A549 (cell line): ENCODE measurements around the gene ACAD11. TPM values are rescaled to one million over a fixed set of nuclear protein-coding genes. Genes with fewer than 3 reads are reported as not detected.

ENCODE experiments used
- ATAC-seq, 2 experiments: fragments of 200-7000 bp in 1 of 2; fragments of >200 bp in 1 of 2; cut with Nextera tagmentation in 1 of 2; cut with Tn5 transposase in 1 of 2; 3 replicates each; pipeline versions ENCODE4 v1.8.0 to v1.9.1; 2018 to 2020; ENCODE audit warnings: mild to moderate bottlenecking in 1 of 2, moderate library complexity in 1 of 2
- CTCF ChIA-PET: fragments of 300-600 bp; sonication (Branson Sonifier 250); formaldehyde crosslinking; extraction: SDS; loops from one replicate; lab custom pipeline; 2021; ENCODE audit warnings: antibody characterized with exemption, inconsistent platforms; lab: Yijun Ruan, JAX
- POLR2A ChIA-PET: fragments of 350-600 bp; formaldehyde crosslinking; extraction: SDS; loops from one replicate; lab custom pipeline; 2021; ENCODE audit warnings: antibody characterized with exemption, inconsistent platforms; lab: Yijun Ruan, JAX
- DNase-seq, 2 experiments: peaks; one replicate each; pipeline versions ENCODE4 v3.0.0 to v3.0.0-alpha.2; 2011 to 2016; ENCODE audit warnings: low read depth in 1 of 2, low spot score in 1 of 2
- FAIRE-seq: peaks from 2 replicates; lab custom pipeline; 2011; peaks lifted over from hg19 to GRCh38; lab: Jason Lieb, UNC
- H3K27ac ChIP-seq, 2 experiments: fragments of >200 bp; sonication (Bioruptor Twin); formaldehyde crosslinking; 3 replicates each; pipeline ENCODE4 v1.5.1; 2016 to 2017
- H3K4me1 ChIP-seq: fragments of >200 bp; sonication (Bioruptor Twin); formaldehyde crosslinking; 3 replicates; pipeline ENCODE4 v1.6.1; 2016
- H3K4me2 ChIP-seq: fragments of >200 bp; sonication (Bioruptor Twin); formaldehyde crosslinking; 3 replicates; pipeline ENCODE4 v1.6.1; 2016
- H3K4me3 ChIP-seq: fragments of >200 bp; sonication (Bioruptor Twin); formaldehyde crosslinking; 3 replicates; pipeline ENCODE4 v1.5.1; 2016
- H3K9me3 ChIP-seq: fragments of >200 bp; sonication (Bioruptor Twin); formaldehyde crosslinking; 3 replicates; pipeline ENCODE4 v1.6.1; 2016
- ATOH8 ChIP-seq: fragments of 250-450 bp; sonication (Bioruptor Pico); IDR thresholded peaks from 2 replicates; pipeline ENCODE4 v1.5.0; 2020; ENCODE audit warnings: low read depth, mild to moderate bottlenecking, moderate library complexity
- CBX8 ChIP-seq: fragments of 200-600 bp; sonication (generic); IDR thresholded peaks from 2 replicates; pipeline ENCODE4 v1.6.1; 2016
- EHF ChIP-seq: fragments of 250-450 bp; sonication (Bioruptor Pico); IDR thresholded peaks from 2 replicates; pipeline ENCODE4 v1.5.0; 2020; ENCODE audit warnings: mild to moderate bottlenecking
- EHMT2 ChIP-seq: fragments of 200-600 bp; sonication (generic); IDR thresholded peaks from 2 replicates; pipeline ENCODE4 v1.6.1; 2016; ENCODE audit warnings: antibody characterized with exemption, low read depth, mild to moderate bottlenecking, moderate library complexity
- EP300 ChIP-seq, 2 experiments: fragments of >200 bp; sonication (Bioruptor Twin); formaldehyde crosslinking; IDR thresholded peaks; 2 replicates in 1 of 2; 3 replicates in 1 of 2; pipeline ENCODE4 v1.6.1; 2016 to 2017
- FOSL2 ChIP-seq, 2 experiments: fragments of 450-650 bp in 1 of 2; fragments of >200 bp in 1 of 2; sonication (Bioruptor Twin) in 1 of 2; formaldehyde crosslinking; IDR thresholded peaks; 2 replicates each; pipeline versions ENCODE4 v1.5.0 to v1.6.1; 2016 to 2020; ENCODE audit warnings: mild to moderate bottlenecking in 1 of 2, moderate library complexity in 1 of 2
- HEYL ChIP-seq: fragments of 250-450 bp; sonication (Bioruptor Pico); IDR thresholded peaks from 2 replicates; pipeline ENCODE4 v1.8.0; 2021; ENCODE audit warnings: mild to moderate bottlenecking, moderate library complexity
- HMGXB4 ChIP-seq: fragments of 250-450 bp; sonication (Bioruptor Pico); IDR thresholded peaks from 2 replicates; pipeline ENCODE4 v1.5.0; 2021; ENCODE audit warnings: mild to moderate bottlenecking, moderate library complexity, borderline replicate concordance
- HOXB5 ChIP-seq: fragments of 250-450 bp; sonication (Bioruptor Pico); IDR thresholded peaks from 2 replicates; pipeline ENCODE4 v1.5.0; 2020; ENCODE audit warnings: mild to moderate bottlenecking, moderate library complexity
- JUNB ChIP-seq: fragments of >200 bp; sonication (Bioruptor Twin); formaldehyde crosslinking; IDR thresholded peaks from 2 replicates; pipeline ENCODE4 v1.6.1; 2016
- KDM1A ChIP-seq: fragments of 200-600 bp; sonication (generic); IDR thresholded peaks from 2 replicates; pipeline ENCODE4 v1.6.1; 2016; ENCODE audit warnings: low read depth, mild to moderate bottlenecking
- MAFK ChIP-seq: fragments of 450-650 bp; IDR thresholded peaks from 2 replicates; pipeline ENCODE4 v1.6.1; 2014; ENCODE audit not compliant: partially characterized antibody
- PBX3 ChIP-seq: IDR thresholded peaks from 2 replicates; pipeline ENCODE4 v1.6.1; 2012
- PHF8 ChIP-seq: fragments of 200-600 bp; sonication (generic); IDR thresholded peaks from 2 replicates; pipeline ENCODE4 v1.6.1; 2016; ENCODE audit warnings: low read depth, mild to moderate bottlenecking, antibody characterized with exemption, moderate library complexity, borderline replicate concordance
- POLR2AphosphoS2 ChIP-seq: conservative IDR thresholded peaks from 2 replicates; pipeline ENCODE4 v1.6.1; 2012; ENCODE audit warnings: low read length, improper control_type of control experiment, inconsistent platforms
- RCOR1 ChIP-seq: fragments of 150-350 bp; IDR thresholded peaks from 2 replicates; pipeline ENCODE4 v1.6.1; 2014; ENCODE audit warnings: antibody characterized with exemption, low read length, low read depth
- RFX5 ChIP-seq: fragments of 450-650 bp; IDR thresholded peaks from 2 replicates; pipeline ENCODE4 v1.7.1; 2014; ENCODE audit warnings: antibody characterized with exemption, mild to moderate bottlenecking, moderate library complexity
- TP53 ChIP-seq: fragments of 250-450 bp; sonication (Bioruptor Pico); IDR thresholded peaks from 2 replicates; pipeline ENCODE4 v1.5.0; 2021; ENCODE audit warnings: mild to moderate bottlenecking, moderate library complexity
- USF2 ChIP-seq: fragments of 450-650 bp; IDR thresholded peaks from 2 replicates; pipeline ENCODE4 v1.6.1; 2014; ENCODE audit warnings: antibody characterized with exemption
- ZC3H11A ChIP-seq: fragments of 450-650 bp; IDR thresholded peaks from 2 replicates; pipeline ENCODE4 v1.6.1; 2014; ENCODE audit warnings: antibody characterized with exemption, mild to moderate bottlenecking
- ZFP36 ChIP-seq: fragments of 450-650 bp; IDR thresholded peaks from 2 replicates; pipeline ENCODE4 v1.6.1; 2014; ENCODE audit warnings: borderline replicate concordance; ENCODE audit not compliant: partially characterized antibody
- ZNF302 ChIP-seq: fragments of 250-450 bp; sonication (Bioruptor Pico); IDR thresholded peaks from 2 replicates; pipeline ENCODE4 v1.9.0; 2021; ENCODE audit warnings: inconsistent platforms, mild to moderate bottlenecking, moderate library complexity
- ZSCAN20 ChIP-seq: fragments of 250-450 bp; sonication (Bioruptor Pico); IDR thresholded peaks from 2 replicates; pipeline ENCODE4 v1.8.0; 2022; ENCODE audit warnings: mild to moderate bottlenecking, moderate library complexity
- WGBS: methylation state at CpG from one replicate; pipeline ENCODE4 v1.1.6; 2017; ENCODE audit errors: missing lambda C conversion rate; 5-methylcytosine and 5-hydroxymethylcytosine counted together
- polyA plus RNA-seq, 4 experiments: library from polyadenylated mRNA; depleted of rRNA in 3 of 4; stranded (reverse); fragments of >200 nt; fragmentation: RNase III in 1 of 4; extraction: RNeasy Plus Mini Kit Qiagen cat#74134 plus additional on column Dnase treatment in 1 of 4; gene quantifications; 2 replicates in 3 of 4; 3 replicates in 1 of 4; pipeline ENCODE4 v1.2.3, GENCODE V29; 2011 to 2017

The ACAD11 gene
- polyA plus RNA-seq, 2 of the 4 experiments (the other 2 are of a cell fraction), result 10.3 to 19.2 TPM

- TF ChIP-seq FOSL2 (IDR thresholded peaks at IDR 0.05) (no peak), FOSL2 (CRISPR knock-in tag; IDR thresholded peaks at IDR 0.05) (no peak), PBX3 (no peak)
- TF ChIP-seq, all 56 proteins: peak for 0
Measured at GRCh38 chr3:132594498-132594897, 65.1 kb downstream of the ACAD11 start (continued).

GRCh38 chr3:132593947-132594323, 65.7 kb downstream of the ACAD11 start:
- peak in 1 of 2 experiments; percentile 44; a peak in 1 of 6 replicates for ATAC-seq
- H3K4me2 ChIP-seq, result no peak overlapping the region

GRCh38 chr3:132593241-132593946, 66.2 kb downstream of the ACAD11 start:
- no peak overlapping the region for H3K27ac ChIP-seq
- TF ChIP-seq ATOH8 (CRISPR knock-in tag), result no peak
- TF ChIP-seq ZC3H11A, result no peak
- no peak for TF ChIP-seq TP53 (CRISPR knock-in tag)
- TF ChIP-seq RFX5, result no peak
- TF ChIP-seq KDM1A, result no peak
- TF ChIP-seq EHMT2, result no peak
- TF ChIP-seq JUNB, result no peak
- no peak for TF ChIP-seq MAFK
- no peak for TF ChIP-seq HEYL
- TF ChIP-seq HMGXB4, result no peak
- no peak for TF ChIP-seq USF2
- TF ChIP-seq EP300 (IDR thresholded peaks at IDR 0.05), result no peak
- ATAC-seq, result no peak; a peak in 1 of 6 replicates
- 30% methylated on average over 1 of the region's 1 CpG for WGBS
- H3K4me2 ChIP-seq, result no peak overlapping the region
- DNase-seq, result no peak
- no peaks in the 10 kb centered on the region for H3K9me3 ChIP-seq
- no peak for FAIRE-seq
- H3K4me3 ChIP-seq, result no peak overlapping the region
- ChIA-PET POLR2A (no interaction called here), CTCF (interaction anchor here (1.2 kb wide), 1 partner anchor 57 kb away, joined by 5 read pairs; no protein-coding TSS in a partner anchor)
- peaks cover 10% of the 10 kb centered on the region; the same call in 2 of the 3 replicates for H3K4me1 ChIP-seq

More at GRCh38 chr3:132593947-132594323, 65.7 kb downstream of the ACAD11 start:
- H3K9me3 ChIP-seq, result no peaks in the 10 kb centered on the region
- H3K4me1 ChIP-seq, result peaks cover 10% of the 10 kb centered on the region; the same call in 2 of the 3 replicates
- CTCF ChIA-PET, result interaction anchor here (0.7 to 1.2 kb wide), 2 partner anchors 49 to 57 kb away, joined by 3 to 5 read pairs; no protein-coding TSS in a partner anchor
- POLR2A ChIA-PET, result no interaction called here
- no peak overlapping the region for H3K4me3 ChIP-seq
- WGBS, result 59% methylated on average over 3 of the region's 3 CpGs
- no peak for DNase-seq
- TF ChIP-seq CBX8 (no peak), ZC3H11A (no peak), ZSCAN20 (no peak), POLR2AphosphoS2 (no peak), RCOR1 (no peak), ZFP36 (no peak), EHF (CRISPR knock-in tag) (no peak), ZNF302 (no peak), PHF8 (no peak), HOXB5 (CRISPR knock-in tag) (no peak)
- TF ChIP-seq, all 56 proteins: peak for 0
- no peak for FAIRE-seq
- no peak overlapping the region for H3K27ac ChIP-seq
